Endothelial cell of coronary artery (primary cell): ENCODE data around the gene ARHGAP28. TPM values are rescaled to one million over a fixed set of nuclear protein-coding genes. Genes with fewer than 3 reads are reported as not detected.

Experiments used
- total RNA-seq: library from RNA; depleted of rRNA; stranded (reverse); fragments of >200 nt; gene quantifications from 2 replicates; pipeline ENCODE4 v1.2.3, GENCODE V29; 2014

The ARHGAP28 gene, protein sequence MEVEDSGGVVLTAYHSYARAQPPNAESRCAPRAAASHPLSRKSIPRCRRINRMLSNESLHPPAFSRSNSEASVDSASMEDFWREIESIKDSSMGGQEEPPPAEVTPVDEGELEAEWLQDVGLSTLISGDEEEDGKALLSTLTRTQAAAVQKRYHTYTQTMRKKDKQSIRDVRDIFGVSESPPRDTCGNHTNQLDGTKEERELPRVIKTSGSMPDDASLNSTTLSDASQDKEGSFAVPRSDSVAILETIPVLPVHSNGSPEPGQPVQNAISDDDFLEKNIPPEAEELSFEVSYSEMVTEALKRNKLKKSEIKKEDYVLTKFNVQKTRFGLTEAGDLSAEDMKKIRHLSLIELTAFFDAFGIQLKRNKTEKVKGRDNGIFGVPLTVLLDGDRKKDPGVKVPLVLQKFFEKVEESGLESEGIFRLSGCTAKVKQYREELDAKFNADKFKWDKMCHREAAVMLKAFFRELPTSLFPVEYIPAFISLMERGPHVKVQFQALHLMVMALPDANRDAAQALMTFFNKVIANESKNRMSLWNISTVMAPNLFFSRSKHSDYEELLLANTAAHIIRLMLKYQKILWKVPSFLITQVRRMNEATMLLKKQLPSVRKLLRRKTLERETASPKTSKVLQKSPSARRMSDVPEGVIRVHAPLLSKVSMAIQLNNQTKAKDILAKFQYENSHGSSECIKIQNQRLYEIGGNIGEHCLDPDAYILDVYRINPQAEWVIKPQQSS
- total RNA-seq = 0.28 and 8.3 TPM in 2 replicates

DNA sequence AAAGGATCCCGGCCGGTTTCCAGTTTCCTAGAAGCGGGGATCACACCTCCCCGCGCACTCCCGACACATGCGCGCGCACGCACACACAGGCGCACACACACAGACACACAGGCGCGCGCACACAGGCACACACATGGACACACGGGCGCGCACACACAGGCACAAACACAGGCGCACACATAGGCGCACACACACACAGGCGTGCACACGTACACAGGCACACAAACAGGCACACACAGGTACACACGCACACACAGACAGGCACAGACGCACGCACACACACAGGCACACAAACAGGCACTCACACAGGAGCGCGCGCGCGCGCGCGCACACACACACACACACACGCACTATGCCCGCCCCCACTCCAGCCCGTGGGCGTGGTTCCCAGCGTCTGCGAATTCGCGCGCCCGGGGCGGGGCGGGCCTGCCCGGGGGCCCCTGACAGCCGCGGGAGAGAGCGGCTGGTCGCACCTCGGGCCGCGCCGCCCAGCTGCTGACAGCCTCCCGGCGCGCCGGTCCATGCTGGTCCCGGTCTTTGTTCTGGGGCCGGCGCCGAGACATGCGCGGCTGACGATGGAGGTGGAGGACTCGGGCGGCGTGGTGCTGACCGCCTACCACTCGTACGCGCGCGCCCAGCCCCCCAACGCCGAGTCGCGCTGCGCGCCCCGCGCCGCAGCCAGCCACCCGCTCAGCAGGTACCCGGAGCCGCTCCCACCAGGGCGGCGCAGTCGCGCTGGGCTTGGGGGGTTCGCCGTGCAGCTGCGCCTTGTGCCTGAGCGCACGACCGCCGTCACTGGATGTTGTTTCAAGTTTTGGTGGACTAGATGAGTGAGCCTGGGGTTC, at the start of gene ARHGAP28:
ARHGAP28 (plus strand) TSS at position 470 of the 845 bp plus-strand sequence; CDS start at position 576, 106 bp downstream.

